LNCAP (cell line): ENCODE measurements around the gene RGL3.

Experiments
- TF ChIP-seq, protein P1 (sequence below): fragments of 450-650 bp; IDR thresholded peaks from 2 replicates; pipeline ENCODE4 v1.5.1; 2017; ENCODE audit warnings: mild to moderate bottlenecking

RGL3 gene

DNA sequence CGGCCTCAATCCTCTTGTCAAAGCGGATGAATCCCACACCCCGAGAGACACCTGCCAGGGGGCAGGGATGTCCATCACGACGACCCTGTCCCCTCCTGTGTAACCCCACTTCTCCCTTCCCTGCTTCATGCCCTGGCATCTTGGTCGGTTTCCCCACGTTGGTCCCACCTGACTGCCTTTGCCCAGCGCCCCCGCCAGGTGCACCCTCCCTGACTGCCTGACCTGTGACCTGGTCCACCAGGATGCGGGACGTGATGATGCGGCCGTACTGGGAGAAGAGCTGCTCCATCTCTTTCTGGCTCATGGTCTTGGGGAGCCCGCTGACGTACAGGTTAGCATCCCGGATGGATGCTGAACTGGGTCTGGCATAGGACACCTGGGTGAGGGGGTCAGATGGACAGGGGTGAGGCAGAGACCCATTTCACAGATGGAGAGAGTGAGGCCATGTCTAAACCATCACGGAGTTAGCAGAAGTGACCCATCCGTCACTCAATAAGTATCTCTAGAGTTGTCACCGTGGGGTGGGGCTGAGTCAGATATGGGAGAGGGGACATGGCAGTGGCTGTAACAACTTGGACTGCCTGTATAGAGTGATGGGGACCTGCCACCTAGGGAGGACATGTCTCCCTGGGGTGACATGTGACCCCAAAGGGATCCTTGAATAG lies 39.3 kb upstream of the RGL3 start:
- TF ChIP-seq, protein P1, sequence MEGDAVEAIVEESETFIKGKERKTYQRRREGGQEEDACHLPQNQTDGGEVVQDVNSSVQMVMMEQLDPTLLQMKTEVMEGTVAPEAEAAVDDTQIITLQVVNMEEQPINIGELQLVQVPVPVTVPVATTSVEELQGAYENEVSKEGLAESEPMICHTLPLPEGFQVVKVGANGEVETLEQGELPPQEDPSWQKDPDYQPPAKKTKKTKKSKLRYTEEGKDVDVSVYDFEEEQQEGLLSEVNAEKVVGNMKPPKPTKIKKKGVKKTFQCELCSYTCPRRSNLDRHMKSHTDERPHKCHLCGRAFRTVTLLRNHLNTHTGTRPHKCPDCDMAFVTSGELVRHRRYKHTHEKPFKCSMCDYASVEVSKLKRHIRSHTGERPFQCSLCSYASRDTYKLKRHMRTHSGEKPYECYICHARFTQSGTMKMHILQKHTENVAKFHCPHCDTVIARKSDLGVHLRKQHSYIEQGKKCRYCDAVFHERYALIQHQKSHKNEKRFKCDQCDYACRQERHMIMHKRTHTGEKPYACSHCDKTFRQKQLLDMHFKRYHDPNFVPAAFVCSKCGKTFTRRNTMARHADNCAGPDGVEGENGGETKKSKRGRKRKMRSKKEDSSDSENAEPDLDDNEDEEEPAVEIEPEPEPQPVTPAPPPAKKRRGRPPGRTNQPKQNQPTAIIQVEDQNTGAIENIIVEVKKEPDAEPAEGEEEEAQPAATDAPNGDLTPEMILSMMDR, result no peak

DNA sequence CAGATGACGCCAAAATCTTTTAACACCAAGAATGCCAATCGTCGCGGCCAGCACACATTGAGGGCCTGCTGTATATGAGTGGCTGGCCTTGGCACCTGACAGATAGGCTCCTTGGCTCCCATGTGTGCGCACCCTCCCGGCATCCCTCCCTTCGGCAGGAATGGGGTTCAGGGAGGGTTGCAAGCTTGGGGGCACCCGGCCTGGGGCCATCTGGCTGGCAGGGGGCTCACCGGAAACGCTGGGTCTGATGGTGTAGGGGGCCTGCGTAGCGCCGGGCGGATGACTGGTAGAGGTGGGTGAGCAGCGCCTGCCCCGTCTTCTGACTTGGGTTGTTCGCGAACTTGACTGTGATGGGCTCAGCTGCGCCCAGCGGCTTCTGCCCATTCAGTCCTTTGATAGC lies 38.7 kb upstream of the RGL3 start:
- TF ChIP-seq, protein P1, result no peak

DNA sequence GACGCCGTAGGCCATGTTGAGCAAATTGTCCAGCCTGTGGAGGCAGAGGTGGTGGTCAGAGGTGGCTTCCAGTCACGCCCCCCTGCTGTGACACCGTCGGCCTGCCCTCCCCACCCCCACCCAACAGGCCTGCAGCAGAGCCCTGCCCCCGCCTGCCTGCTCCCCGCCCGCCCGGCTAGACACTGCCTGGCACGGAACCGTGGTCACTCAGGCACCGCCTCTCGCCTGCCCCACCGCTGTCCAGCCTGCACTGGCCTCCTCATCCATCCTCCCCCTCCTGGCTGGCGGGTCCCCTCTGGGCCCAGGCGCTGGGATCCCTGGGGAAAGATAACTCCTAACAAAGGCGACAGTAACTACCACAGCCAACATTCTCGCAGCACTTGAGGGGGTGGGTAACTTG lies 38.0 kb upstream of the RGL3 start:
- TF ChIP-seq, protein P1, result no peak

DNA sequence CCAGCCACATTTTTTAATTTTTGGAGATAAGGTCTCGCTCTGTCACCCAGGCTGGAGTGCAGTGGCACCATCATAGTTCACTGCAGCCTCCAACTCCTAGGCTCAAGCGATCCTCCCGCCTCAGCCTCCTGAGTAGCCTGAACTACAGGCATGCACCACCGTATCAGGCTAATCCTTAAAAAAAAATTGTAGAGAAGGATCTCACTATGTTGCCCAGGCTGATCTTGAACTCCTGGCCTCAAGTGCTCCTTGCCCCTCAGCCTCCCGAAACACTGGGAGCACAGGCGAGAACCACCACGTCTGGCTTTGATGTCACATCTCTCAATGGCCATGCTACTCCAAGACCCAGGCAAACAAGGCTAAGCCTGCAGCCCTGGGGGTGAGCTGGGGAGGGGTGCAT lies 37.5 kb upstream of the RGL3 start:
- TF ChIP-seq, protein P1, result no peak

DNA sequence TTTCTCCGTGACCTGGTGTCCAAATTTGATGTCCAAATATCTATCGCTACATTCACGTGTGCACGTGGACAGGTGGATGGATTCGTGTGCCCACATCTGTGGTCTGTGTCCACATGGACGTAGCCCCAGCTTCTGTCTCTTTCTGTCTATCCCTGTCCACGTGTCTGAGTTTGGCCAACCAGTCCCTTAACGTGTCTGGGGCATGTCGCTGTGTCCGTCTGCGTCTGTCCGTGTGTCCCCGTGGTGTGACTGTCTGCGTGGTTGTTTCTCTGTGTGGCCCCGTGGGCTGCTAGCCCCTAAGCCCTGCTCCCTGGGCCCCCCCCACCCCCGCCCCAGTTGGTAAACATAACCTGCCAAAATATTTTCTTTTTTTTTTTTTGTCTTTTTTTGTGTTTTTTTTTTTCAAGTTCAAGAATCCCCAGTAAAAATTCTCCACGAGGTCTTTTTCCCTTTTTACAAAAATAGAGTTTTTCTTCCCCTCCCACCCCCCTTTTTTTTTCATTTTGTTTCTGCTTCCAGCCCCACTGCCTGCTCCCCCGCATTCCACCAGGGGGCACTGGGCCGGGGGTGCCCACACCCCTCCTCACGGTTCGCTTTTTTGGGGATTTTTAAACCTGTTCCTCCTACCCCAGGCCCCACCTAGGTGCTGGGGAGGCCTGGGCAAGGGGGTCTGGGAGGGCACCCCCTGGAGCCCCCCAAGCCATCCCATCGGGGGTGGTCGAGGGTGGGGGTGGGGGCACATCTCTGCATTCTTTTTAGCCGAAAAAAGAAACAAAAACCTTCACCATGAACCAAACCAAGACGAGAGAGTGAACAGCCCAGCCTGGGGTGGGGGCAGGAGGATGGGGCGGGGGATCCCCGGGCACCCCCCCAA lies 34.6 kb upstream of the RGL3 start:
- TF ChIP-seq, protein P1, result peak; percentile 30

DNA sequence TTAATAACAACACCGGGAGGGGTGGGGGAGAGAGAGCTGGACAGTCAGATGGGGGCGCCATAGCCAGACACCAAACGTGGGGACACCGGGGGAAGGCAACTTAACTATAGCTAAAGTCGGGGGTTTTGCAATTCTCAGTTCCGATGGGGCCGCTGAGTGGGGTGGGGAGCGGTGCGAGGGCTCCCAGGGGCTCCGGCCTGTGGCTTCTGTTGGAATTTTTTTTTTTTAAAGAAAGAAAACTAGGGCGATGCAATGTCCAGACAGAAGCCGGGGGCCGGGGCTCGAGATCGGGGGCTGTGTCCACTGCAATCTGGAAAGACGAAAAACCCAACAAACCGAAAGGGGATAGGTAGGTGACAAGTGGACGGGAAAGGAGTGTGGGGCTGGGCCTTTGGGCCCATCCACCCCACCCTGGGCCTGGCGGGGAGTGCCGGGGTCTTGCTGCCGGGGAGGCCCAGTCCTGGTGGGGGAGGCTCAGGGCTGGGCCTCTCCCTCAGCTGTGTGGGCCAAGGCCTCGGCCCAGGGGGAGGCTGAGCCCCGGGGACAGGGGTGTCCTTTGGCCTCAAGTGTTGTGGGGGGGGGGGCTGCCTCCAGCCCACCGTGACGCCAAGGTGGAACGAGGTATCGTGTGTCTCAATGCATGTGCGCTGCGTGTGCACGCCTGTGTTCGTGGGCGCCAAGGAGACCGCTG lies 33.7 kb upstream of the RGL3 start:
- TF ChIP-seq, protein P1, result peak; percentile 16; the same call in 1 of the 2 replicates

DNA sequence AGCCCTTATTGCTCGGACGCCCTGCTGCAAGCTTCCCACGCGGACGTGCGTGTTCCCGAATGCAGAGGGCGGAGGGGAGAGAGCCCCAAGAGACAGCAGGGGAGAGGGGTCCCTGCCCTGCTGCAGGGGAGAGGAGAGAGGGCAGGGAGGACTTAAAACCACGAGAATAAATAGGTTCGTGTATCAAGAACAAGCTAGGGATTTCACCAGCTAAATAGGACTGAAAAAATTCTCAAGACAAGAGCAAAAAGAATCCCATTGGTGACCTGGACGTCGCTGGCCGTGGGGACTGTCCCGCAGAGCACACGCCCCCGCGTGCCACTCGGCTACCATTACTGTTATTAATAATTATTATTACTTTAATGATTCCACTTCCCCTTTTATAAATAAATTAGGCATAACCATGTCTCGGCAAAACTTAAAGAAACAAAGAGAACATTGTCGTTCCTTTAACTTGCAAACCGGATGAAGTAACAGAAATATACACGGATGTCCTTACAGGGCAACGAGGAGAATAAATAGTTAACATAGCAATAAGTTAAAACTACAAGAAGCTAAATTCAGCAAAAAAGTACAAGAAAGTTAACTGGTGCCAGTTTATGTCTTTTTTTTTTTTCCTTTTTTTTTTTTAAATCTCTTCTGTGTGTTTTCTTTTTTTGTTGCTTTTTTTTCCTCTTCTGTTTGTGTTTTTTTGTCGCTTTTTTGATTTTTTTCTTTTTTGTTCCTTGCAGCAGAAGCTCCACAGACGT lies 32.9 kb upstream of the RGL3 start:
- TF ChIP-seq, protein P1, result no peak
